Caco-2 (cell line): Measurements from ENCODE around the gene SLC17A5. TPM values are rescaled to one million over a fixed set of nuclear protein-coding genes. Genes with fewer than 3 reads are reported as not detected.

Experiments used
- BruUV-seq: library from RNA; stranded (reverse); fragments of 400-500 nt; replicated peaks from 2 replicates; lab custom pipeline; 2021; lab: Mats Ljungman, UMichigan
- CTCF ChIA-PET: fragments of 300-600 bp; sonication (Branson Sonifier 250); formaldehyde crosslinking; loops from one replicate; lab custom pipeline; 2022; ENCODE audit warnings: antibody characterized with exemption; lab: Charles Lee
- POLR2A ChIA-PET: fragments of 300-600 bp; sonication (Branson Sonifier 250); formaldehyde crosslinking; loops from one replicate; lab custom pipeline; 2022; ENCODE audit warnings: antibody characterized with exemption; lab: Charles Lee
- DNase-seq, 2 experiments: peaks; one replicate each; pipeline versions ENCODE4 v3.0.0 to v3.0.0-alpha.2; 2020 to 2022
- H3K27me3 ChIP-seq: replicated peaks from 2 replicates; pipeline ENCODE4 v1.6.0; 2011; ENCODE audit warnings: low read length; ENCODE audit not compliant: control insufficient read depth, insufficient read depth
- H3K36me3 ChIP-seq: 2 replicates; pipeline ENCODE4 v1.5.1; 2011; ENCODE audit warnings: low read length; ENCODE audit not compliant: control insufficient read depth, insufficient read depth
- H3K4me1 ChIP-seq: fragments of 250-450 bp; sonication (Bioruptor Pico); 2 replicates; pipeline ENCODE4 v1.5.1; 2020; ENCODE audit warnings: mild to moderate bottlenecking
- H3K4me3 ChIP-seq: 2 replicates; pipeline ENCODE4 v1.5.1; 2011; ENCODE audit warnings: low read depth, mild to moderate bottlenecking, control low read depth, low read length
- H3K9me3 ChIP-seq: fragments of 250-450 bp; sonication (Bioruptor Pico); 2 replicates; pipeline ENCODE4 v1.5.1; 2020; ENCODE audit warnings: mild to moderate bottlenecking, moderate library complexity
- H3K27ac Mint-ChIP-seq: one replicate; pipeline ENCODE4 v1.8.0; 2022; ENCODE audit warnings: mixed read lengths; ENCODE audit not compliant: unreplicated experiment
- H3K27me3 Mint-ChIP-seq: one replicate; pipeline ENCODE4 v1.8.0; 2022; ENCODE audit warnings: mixed read lengths; ENCODE audit not compliant: insufficient read depth, unreplicated experiment
- H3K36me3 Mint-ChIP-seq: one replicate; pipeline ENCODE4 v1.8.0; 2022; ENCODE audit warnings: mild to moderate bottlenecking, mixed read lengths; ENCODE audit not compliant: insufficient read depth, unreplicated experiment
- H3K4me1 Mint-ChIP-seq: one replicate; pipeline ENCODE4 v1.8.0; 2022; ENCODE audit warnings: low read depth, mixed read lengths; ENCODE audit not compliant: unreplicated experiment
- H3K4me3 Mint-ChIP-seq: one replicate; pipeline ENCODE4 v1.8.0; 2022; ENCODE audit warnings: mild to moderate bottlenecking, moderate library complexity, mixed read lengths; ENCODE audit not compliant: unreplicated experiment
- H3K9me3 Mint-ChIP-seq: one replicate; pipeline ENCODE4 v1.8.0; 2022; ENCODE audit warnings: mixed read lengths; ENCODE audit not compliant: unreplicated experiment
- intact Hi-C: fragments of 100-400 bp; cut with micrococcal nuclease; formaldehyde crosslinking; loops from one replicate; pipeline ENCODE4 v1.10.0; 2022; ENCODE audit not compliant: unreplicated experiment
- total RNA-seq: library from RNA; stranded (reverse); gene quantifications from 2 replicates; pipeline ENCODE4 v1.2.3, GENCODE V29; 2022
- TF ChIP-seq, protein P1 (sequence below), 2 experiments: fragments of 200-600 bp in 1 of 2; IDR thresholded peaks; 1 replicate in 1 of 2; 2 replicates in 1 of 2; pipeline versions ENCODE4 v1.5.1 to v1.8.0; 2011 to 2022; ENCODE audit warnings: antibody characterized with exemption in 1 of 2, control low read depth in 1 of 2, inconsistent platforms in 1 of 2, low read depth in 1 of 2, low read length in 1 of 2, mild to moderate bottlenecking in 1 of 2, moderate library complexity in 1 of 2; ENCODE audit not compliant: insufficient read depth in 1 of 2, severe bottlenecking in 1 of 2, unreplicated experiment in 1 of 2

The SLC17A5 gene
- total RNA-seq, 1 experiment from 2014 or later, result 13.0 TPM

DNA sequence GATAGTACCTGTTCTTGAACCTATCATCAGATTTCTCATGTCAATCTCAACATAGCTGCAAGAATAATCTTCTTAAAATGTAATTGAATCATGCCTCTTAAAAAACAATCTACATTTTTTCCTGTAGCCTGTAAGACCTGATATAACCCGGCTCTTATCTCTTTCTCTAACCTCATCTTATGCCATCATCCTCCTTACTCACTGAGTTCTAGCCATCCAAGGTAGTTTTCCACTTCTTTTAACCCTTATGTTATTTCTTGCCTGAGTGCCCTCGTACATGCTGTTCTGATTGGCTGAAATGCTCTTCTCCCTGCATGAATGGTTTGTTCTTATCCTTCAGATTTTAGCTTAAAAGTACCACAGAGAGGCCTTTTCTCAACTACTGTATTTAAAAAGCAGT lies 16.4 kb downstream of the SLC17A5 start:
- intact Hi-C loops, result no loop called here
- Mint-ChIP-seq H3K27ac (no peak overlapping the region), H3K4me1 (peaks cover 4% of the 10 kb centered on the region), H3K36me3 (peaks cover 5% of the 10 kb centered on the region), H3K9me3 (no peaks in the 10 kb centered on the region), H3K4me3 (no peak overlapping the region), H3K27me3 (no peaks in the 10 kb centered on the region)
- Histone ChIP-seq H3K4me3 (no peak overlapping the region), H3K4me1 (no peaks in the 10 kb centered on the region; the same call in 1 of the 2 replicates), H3K36me3 (no peaks in the 10 kb centered on the region), H3K27me3 (no peaks in the 10 kb centered on the region), H3K9me3 (no peaks in the 10 kb centered on the region)
- POLR2A ChIA-PET, result no interaction called here
- CTCF ChIA-PET, result no interaction called here
- TF ChIP-seq, protein P1, sequence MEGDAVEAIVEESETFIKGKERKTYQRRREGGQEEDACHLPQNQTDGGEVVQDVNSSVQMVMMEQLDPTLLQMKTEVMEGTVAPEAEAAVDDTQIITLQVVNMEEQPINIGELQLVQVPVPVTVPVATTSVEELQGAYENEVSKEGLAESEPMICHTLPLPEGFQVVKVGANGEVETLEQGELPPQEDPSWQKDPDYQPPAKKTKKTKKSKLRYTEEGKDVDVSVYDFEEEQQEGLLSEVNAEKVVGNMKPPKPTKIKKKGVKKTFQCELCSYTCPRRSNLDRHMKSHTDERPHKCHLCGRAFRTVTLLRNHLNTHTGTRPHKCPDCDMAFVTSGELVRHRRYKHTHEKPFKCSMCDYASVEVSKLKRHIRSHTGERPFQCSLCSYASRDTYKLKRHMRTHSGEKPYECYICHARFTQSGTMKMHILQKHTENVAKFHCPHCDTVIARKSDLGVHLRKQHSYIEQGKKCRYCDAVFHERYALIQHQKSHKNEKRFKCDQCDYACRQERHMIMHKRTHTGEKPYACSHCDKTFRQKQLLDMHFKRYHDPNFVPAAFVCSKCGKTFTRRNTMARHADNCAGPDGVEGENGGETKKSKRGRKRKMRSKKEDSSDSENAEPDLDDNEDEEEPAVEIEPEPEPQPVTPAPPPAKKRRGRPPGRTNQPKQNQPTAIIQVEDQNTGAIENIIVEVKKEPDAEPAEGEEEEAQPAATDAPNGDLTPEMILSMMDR (IDR thresholded peaks at IDR 0.05; ENCODE audit: insufficient read depth in 1 of 2, low read depth in 1 of 2, low read length in 1 of 2, severe bottlenecking in 1 of 2, unreplicated experiment in 1 of 2), result no peak
- no TSS peak for BruUV-seq
- DNase-seq, result no peak

DNA sequence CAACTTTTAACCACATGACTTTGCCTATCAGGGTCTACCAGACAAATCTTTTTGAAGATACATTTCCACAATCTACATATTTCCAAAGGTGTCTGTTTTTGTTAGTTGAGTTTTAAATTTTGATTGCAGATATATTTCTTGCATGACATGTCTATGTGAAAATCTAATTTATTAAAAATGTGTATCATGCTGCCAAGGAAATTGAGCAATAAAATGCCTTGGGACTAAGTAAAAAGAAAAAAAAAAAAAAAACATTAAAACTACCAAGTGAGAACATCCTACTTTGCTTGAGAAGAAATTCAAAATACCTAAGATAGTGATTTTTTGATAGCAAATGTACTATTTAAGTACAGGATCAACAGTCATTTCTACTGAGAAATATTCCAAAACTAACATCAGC lies 17.7 kb downstream of the SLC17A5 start:
- Mint-ChIP-seq H3K4me1 (no peaks in the 10 kb centered on the region), H3K27ac (no peak overlapping the region), H3K4me3 (no peak overlapping the region), H3K27me3 (no peaks in the 10 kb centered on the region), H3K9me3 (no peaks in the 10 kb centered on the region), H3K36me3 (no peaks in the 10 kb centered on the region)
- ChIA-PET CTCF (interaction anchor here (1.0 kb wide), 1 partner anchor 17 kb away, joined by 3 read pairs; no protein-coding TSS in a partner anchor), POLR2A (interaction anchor here (0.7 kb wide), 1 partner anchor 25 kb away, joined by 3 read pairs; no protein-coding TSS in a partner anchor)
- Histone ChIP-seq H3K9me3 (no peaks in the 10 kb centered on the region), H3K36me3 (no peaks in the 10 kb centered on the region), H3K4me1 (no peaks in the 10 kb centered on the region), H3K4me3 (no peak overlapping the region), H3K27me3 (no peaks in the 10 kb centered on the region)
- intact Hi-C loops, result no loop called here
- TF ChIP-seq, protein P1 (IDR thresholded peaks at IDR 0.05; ENCODE audit: insufficient read depth in 1 of 2, low read depth in 1 of 2, low read length in 1 of 2, severe bottlenecking in 1 of 2, unreplicated experiment in 1 of 2), result no peak
- BruUV-seq, result no TSS peak
- DNase-seq, result no peak

DNA sequence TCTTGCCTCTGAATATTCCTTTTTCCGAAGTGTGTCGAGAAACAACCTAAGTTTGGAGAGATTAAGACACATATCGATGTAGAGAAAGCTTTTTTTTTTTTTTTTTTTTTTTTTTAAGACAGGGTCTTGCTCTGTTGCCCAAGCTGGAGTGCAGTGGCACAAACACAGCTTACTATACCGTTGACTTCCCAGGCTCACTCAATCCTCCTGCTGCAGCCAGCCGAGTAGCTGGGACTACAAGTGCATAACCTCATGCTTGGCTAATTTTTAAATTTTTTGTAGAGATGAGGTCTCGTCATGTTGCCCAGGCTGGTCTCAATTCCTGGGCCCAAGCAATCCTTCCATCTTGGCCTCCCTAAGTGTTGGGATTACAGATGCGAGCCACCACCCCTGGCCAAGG lies 21.4 kb downstream of the SLC17A5 start:
- H3K4me3 ChIP-seq, result no peak overlapping the region
- no TSS peak for BruUV-seq
- ChIA-PET CTCF (interaction anchor here (0.7 kb wide), 2 partner anchors 74 to 117 kb away, joined by 6 read pairs; no protein-coding TSS in a partner anchor), POLR2A (no interaction called here)
- H3K4me1 Mint-ChIP-seq, result no peaks in the 10 kb centered on the region
- peaks cover 8% of the 10 kb centered on the region for H3K36me3 Mint-ChIP-seq
- no peak overlapping the region for H3K27ac Mint-ChIP-seq
- H3K27me3 ChIP-seq, result no peaks in the 10 kb centered on the region
- H3K4me3 Mint-ChIP-seq, result no peak overlapping the region
- intact Hi-C loops, result no loop called here
- H3K36me3 ChIP-seq, result no peaks in the 10 kb centered on the region
- no peaks in the 10 kb centered on the region for H3K27me3 Mint-ChIP-seq
- TF ChIP-seq, protein P1 (IDR thresholded peaks at IDR 0.05; ENCODE audit: insufficient read depth in 1 of 2, low read depth in 1 of 2, low read length in 1 of 2, severe bottlenecking in 1 of 2, unreplicated experiment in 1 of 2), result no peak
- DNase-seq, result no peak
- H3K9me3 Mint-ChIP-seq, result no peaks in the 10 kb centered on the region
- H3K4me1 ChIP-seq, result no peaks in the 10 kb centered on the region
- H3K9me3 ChIP-seq, result no peaks in the 10 kb centered on the region
